HG02763 (cell line): ENCODE results near the gene C1orf35.

ENCODE experiments used
- ATAC-seq: cut with Tn5 transposase; IDR thresholded peaks from one replicate; pipeline ENCODE4 v1.9.1; 2021; ENCODE audit warnings: mild to moderate bottlenecking, moderate library complexity; ENCODE audit not compliant: unreplicated experiment

C1orf35 gene

GRCh38 chr1:228096416-228097332 is 6.5 kb downstream of the C1orf35 start:
- ATAC-seq = no peak

DNA sequence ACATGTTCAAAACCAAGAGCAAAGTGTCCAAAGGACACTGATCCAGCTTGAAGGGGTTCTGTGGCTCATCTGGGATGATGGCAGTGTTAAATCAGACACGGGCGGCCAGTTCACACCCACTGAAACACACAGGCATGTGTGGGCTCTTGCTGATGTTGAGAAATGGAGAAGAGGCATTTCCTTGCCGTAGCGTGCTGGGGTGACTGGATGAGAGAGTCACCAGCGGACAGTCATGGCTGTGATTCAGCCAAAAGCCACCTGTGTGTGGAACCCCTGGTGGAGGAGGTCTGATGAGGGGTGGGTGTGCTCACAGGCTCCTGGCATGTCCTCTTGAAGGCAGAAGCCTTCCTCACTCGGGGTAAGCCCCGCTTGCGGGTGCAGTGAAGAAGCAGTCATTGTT is 7.2 kb downstream of the C1orf35 start:
- ATAC-seq = no peak

- no peak for ATAC-seq
These were observed 8.0 kb downstream of the C1orf35 start for GRCh38 chr1:228095161-228095560.

DNA sequence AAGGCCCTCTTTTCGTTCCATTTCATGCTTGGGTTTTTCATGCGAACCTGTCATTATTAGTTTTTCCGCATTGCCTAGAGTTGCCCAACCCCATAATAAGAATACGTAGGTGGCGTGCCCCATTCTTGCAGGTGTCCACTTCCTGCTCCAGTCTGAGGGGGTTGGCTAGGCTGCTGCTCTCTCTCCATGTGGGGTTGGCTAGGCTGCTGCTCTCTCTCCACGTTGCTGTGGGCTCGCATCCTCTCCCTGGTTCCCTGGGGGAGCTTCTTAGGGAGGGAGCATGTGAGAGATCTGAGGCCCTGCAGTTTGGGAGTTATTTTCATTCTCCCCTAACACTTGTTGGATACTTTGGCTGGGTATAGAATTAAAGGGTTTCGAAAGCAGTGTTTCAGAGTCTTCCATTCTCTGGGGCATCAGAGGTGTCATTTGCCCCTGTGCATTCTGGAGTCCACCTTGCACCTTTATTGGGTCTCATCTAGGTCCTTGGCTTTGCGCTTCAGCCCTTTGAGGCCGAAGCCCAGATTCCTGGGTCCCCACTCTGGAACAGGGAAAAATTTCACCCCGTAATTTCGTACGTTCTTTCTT is 8.6 kb downstream of the C1orf35 start:
- ATAC-seq = no peak

DNA sequence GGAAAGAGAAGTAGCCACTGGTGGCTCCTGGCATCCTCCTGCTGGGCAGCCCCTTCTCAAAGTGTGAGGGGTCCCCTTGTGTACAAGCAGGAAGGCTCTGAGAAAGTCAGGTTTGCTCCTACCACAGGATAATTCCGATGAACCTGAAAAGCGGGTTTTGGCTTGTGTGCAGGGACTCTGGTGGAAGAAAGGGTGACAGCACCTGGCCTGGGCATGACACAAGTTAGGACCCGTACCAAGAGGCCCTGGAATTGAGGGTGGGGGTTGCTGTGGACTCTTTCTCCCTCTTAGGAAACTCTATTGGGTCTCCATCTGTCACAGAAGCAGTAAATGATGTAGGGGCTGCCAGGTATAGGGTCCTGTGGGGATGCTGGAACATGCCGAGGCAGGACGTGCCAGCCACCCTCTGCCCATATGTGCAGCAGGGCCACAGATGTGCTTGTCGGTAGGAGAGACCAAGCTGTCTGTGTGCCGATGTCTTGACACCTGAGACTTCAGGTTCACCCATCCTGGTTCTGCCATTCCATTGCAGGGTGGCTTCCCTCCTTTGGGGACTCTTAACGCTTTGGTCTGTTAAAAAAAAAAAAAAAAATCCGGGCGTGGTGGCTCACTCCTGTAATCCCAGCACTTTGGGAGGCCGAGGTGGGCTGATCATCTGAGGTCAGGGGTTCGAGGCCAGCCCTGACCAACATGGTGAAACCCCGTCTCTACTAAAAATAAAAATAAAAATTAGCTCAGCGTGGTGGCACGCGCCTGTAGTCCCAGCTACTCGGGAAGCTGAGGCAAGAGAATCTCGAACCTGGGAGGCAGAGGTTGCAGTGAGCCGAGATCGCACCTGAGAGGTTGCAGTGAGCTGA is 9.8 kb downstream of the C1orf35 start:
- no peak for ATAC-seq

DNA sequence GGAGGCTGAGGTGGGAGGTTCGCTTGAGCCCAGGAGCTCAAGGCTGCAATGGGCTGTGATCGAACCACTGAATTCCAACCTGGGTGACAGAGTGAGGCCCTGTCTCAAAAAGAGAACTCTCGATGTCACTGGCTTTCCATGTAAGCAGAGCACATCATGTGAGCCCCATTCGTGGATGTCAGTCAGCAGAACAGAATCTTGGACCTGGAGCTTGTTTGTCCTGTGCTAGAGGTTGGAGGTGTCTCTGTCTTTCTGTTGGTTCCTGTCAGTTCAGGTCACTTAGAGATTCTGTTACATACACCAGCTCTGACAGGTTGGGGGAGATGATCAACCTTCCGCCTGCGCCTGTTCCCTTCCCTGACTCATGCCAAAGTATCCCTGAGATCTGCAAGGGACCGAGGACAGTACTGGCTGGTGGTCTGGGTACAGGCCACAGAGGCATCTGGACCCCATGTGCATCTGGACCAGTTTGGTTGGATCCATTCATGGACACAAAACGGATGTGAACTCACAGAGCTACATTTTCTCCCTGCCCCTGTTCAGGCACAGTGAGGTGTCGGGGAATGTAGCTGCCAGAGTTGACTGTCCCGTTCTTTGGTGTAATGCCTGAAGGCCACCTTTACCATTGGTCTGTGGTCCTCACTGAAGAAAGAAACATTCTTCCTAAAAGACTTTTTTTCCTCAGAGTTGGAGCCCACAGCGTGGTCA is 10.6 kb downstream of the C1orf35 start:
- no peak for ATAC-seq

DNA sequence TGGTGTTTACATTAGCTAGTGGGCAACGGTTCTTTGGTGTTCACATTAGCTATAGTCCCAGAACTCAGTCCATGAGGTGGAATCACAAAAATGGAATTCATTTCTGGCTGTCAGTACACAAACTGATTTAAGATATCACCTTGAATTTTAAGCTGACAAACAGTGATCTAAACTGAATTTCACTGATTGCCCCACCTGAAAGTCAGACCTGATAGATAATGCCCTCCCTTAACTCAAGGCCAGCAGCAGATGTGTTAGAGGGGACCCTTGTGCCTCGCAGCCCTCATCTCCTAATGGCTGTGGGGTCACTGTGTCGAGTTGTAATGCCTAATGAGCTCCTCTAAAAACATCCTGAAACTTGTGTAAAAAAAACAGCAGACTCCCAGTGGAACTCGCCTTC is 12.0 kb downstream of the C1orf35 start:
- no peak for ATAC-seq

DNA sequence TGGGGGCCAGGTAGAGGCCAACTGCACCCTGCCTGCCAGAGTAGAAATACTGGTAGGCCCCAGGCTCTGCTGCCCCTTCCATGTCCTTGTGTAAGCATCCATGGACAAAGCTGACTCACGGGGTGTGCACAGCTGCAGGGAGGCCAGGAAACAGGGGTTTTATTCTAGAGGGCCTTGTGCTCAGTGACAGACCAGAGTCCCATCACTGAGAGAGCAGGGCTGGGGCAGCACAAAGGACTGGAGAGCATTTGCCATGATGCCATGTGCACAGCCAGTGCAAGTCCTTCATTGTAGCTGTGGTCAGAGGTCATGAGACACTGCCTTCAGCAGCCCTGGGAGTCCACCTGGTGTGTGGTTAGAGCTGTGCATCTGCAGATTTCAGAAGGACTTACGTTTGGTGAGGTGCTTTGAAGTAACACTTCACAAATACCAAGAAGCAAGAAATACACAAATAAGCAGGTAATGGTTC is 12.5 kb downstream of the C1orf35 start:
- no peak for ATAC-seq

DNA sequence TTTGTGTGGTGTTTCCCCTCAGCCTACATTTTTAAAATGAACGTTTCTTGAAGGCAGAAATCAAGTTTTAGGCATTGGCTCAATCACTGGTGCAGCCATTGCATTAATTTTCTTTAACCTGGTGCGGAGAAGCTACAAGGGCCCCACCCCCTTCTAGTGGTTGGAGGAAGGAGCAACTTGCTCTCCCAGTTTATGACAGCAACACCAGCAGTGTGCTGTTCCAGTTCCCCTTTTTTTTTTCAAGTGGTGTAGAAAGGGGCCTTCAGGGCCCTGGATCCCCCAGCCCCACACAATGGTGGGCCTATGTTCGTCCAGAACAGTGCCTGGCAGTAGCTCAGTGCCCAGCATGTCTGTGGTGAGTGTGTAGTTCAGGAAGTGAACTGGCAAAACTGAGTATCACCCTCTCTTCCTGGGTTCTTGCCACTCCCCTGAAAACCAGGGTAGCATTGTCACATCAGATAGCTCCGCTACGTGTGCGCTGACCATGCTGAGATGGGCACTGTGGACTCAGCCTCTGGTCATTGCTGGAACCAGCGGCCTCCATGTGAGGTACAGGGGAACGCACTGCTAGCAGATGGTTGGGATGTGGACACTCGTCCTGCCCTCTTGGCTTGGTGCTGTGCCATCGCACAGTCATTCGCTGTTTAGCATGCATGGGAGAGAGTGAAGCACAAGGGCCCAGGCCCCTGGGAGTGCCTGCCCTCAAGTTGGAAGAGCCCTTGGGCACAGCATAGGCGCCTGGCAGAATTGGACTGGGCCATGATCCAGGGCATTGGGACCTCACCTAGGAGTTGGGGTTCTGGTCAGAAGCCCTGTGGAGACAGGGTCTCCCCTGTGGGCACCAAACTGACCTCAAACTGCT is 13.4 kb downstream of the C1orf35 start:
- ATAC-seq = no peak

DNA sequence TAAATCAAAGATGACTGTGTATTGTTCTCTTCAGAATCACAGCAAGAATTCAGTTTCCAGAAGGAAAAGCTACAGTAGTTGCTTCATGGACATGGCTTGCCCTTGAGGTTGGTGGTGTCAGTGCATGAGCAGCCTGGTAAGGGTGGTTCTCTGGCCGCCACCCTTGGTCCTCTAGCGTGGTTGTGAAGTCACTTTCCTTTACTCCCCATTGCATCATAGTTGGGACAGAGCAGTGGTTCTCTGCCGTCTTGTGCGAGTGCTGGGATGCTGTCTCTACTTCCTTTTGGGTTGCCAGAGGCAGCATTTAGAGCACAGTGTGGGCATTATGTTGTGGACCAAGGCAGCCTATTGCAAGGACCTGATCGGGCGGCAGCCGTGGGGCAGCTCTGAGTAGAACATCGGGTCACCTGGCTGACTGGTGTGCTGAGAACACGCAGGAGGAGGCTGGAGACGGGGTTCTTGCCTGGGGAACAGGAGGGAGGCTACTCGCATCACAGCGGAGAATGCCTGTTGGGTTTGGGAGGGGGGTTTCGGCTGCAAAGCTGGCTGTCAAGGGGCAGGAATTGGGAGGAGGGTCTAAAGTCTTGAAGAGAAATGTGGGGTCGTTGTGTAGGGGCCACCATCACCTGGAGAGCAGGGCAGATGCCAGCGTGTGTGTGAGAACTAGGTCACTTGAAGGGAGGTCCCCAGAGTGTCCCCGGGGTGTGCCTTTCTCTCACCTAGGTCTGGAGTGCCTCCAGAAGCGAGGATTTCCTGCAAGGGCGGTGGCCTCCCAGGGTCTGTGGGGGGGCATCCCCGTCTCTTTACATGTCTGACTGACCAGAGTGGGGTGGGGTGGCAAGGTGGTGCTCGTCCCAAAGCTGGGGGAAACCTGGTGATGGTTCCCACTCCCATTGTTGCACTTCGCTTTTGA is 14.3 kb downstream of the C1orf35 start:
- no peak for ATAC-seq

GRCh38 chr1:228087771-228088251 is 15.3 kb downstream of the C1orf35 start:
- ATAC-seq = no peak

- no peak for ATAC-seq
These were observed 17.7 kb downstream of the C1orf35 start for GRCh38 chr1:228085287-228085951.

GRCh38 chr1:228084797-228085196 is 18.3 kb downstream of the C1orf35 start:
- ATAC-seq = no peak

DNA sequence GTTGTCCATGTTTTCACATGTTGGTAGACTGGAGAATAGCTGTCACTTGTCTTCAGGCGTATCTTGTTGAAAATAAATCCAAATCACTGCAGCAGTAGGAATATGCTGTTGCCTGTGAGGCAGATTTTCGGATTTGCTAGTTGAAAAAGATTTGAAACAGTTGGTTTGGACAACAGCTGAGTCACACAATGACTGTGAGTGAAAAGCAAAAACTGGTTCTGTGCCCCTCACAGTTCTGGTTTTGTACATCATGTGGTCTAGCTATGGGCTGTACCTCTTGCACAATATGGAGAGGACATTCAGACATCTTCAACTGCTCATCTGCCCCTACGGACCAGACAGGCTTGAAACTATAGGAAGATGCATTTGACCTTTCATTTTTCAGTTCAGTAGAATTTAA is 18.8 kb downstream of the C1orf35 start:
- no peak for ATAC-seq

- no peak for ATAC-seq
These were observed 19.2 kb downstream of the C1orf35 start for GRCh38 chr1:228083871-228084278.

DNA sequence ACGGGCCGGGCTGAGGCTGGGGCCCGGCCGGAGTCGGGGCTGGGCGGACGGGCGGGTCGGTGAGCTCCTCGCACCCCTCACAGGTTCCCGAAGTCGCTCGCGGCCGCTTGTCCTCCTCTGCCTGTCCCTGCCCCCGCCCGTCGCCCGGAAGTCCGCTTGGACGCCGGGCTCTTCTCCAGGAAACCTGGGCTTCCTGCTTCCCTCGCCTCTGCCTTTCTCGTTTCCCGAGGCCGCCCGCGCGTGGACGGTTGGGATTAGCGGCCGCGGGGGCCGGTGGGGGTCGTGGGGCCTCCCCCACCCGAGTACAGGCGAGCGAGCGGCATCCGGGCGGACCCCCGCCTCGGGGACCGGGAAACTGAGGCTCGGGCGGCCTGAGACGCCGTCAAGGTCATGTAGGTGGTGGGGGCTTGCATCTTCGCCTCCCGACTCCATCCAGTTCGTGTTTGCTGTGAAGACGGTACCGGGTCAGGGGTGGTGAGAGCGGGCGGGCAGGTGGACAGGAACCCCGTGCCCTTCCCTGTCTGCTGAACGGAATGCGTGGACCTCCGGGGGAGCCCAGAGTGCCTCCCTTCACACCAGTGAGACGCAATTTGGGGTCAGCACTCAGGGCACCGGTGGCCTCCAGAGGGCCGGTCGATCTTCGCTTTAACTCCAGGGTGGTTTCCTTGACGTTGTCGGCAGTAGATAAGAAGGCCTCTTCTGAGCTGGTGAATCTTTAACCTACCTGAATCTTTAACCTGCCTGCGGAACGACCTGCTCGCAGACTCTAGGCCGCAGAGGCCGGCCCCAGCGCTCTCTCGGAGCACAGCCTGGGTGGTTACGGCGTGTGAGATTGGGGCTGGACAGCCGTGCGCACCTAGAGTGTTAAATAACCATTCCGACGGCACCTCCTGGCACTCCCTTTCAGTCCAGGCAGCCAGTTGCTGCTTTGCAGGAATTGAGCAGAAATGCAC is 19.9 kb downstream of the C1orf35 start:
- peak; percentile 15 for ATAC-seq
